Esophagus squamous epithelium (tissue), 4 donors: ENCODE results near the gene JAZF1.

Experiments used
- CTCF ChIP-seq, 6 experiments: fragments of 450-650 bp in 4 of 6; fragments of 200-600 bp in 2 of 6; sonication (generic) in 2 of 6; IDR thresholded peaks; one replicate each; pipeline ENCODE4 v1.5.1; 2016 to 2019; ENCODE audit warnings: antibody characterized with exemption in 6 of 6, mild to moderate bottlenecking in 4 of 6, moderate library complexity in 4 of 6
- POLR2A ChIP-seq, 4 donors: fragments of 450-650 bp; IDR thresholded peaks; one replicate each; pipeline ENCODE4 v1.6.1; 2017; ENCODE audit warnings: antibody characterized with exemption in 4 of 4, mild to moderate bottlenecking in 4 of 4, moderate library complexity in 3 of 4

GRCh38 chr7:28125431-28126409, 54.9 kb downstream of the JAZF1 start:
- TF ChIP-seq POLR2A (IDR thresholded peaks at IDR 0.05) (no peak), CTCF (IDR thresholded peaks at IDR 0.05) (no peak)
